Caco-2 (cell line): Measurements from ENCODE around the gene MRPL49. TPM values are rescaled to one million over a fixed set of nuclear protein-coding genes. Genes with fewer than 3 reads are reported as not detected.
A peak's percentile ranks its signal among the peaks of the same experiment; 100 is the strongest.

Experiments used
- BruUV-seq: library from RNA; stranded (reverse); fragments of 400-500 nt; replicated peaks from 2 replicates; lab custom pipeline; 2021; lab: Mats Ljungman, UMichigan
- CTCF ChIA-PET: fragments of 300-600 bp; sonication (Branson Sonifier 250); formaldehyde crosslinking; loops from one replicate; lab custom pipeline; 2022; ENCODE audit warnings: antibody characterized with exemption; lab: Charles Lee
- POLR2A ChIA-PET: fragments of 300-600 bp; sonication (Branson Sonifier 250); formaldehyde crosslinking; loops from one replicate; lab custom pipeline; 2022; ENCODE audit warnings: antibody characterized with exemption; lab: Charles Lee
- DNase-seq, 2 experiments: peaks; one replicate each; pipeline versions ENCODE4 v3.0.0 to v3.0.0-alpha.2; 2020 to 2022
- H3K27me3 ChIP-seq: replicated peaks from 2 replicates; pipeline ENCODE4 v1.6.0; 2011; ENCODE audit warnings: low read length; ENCODE audit not compliant: control insufficient read depth, insufficient read depth
- H3K36me3 ChIP-seq: 2 replicates; pipeline ENCODE4 v1.5.1; 2011; ENCODE audit warnings: low read length; ENCODE audit not compliant: control insufficient read depth, insufficient read depth
- H3K4me1 ChIP-seq: fragments of 250-450 bp; sonication (Bioruptor Pico); 2 replicates; pipeline ENCODE4 v1.5.1; 2020; ENCODE audit warnings: mild to moderate bottlenecking
- H3K4me3 ChIP-seq: 2 replicates; pipeline ENCODE4 v1.5.1; 2011; ENCODE audit warnings: low read depth, mild to moderate bottlenecking, control low read depth, low read length
- H3K9me3 ChIP-seq: fragments of 250-450 bp; sonication (Bioruptor Pico); 2 replicates; pipeline ENCODE4 v1.5.1; 2020; ENCODE audit warnings: mild to moderate bottlenecking, moderate library complexity
- H3K27ac Mint-ChIP-seq: one replicate; pipeline ENCODE4 v1.8.0; 2022; ENCODE audit warnings: mixed read lengths; ENCODE audit not compliant: unreplicated experiment
- H3K27me3 Mint-ChIP-seq: one replicate; pipeline ENCODE4 v1.8.0; 2022; ENCODE audit warnings: mixed read lengths; ENCODE audit not compliant: insufficient read depth, unreplicated experiment
- H3K36me3 Mint-ChIP-seq: one replicate; pipeline ENCODE4 v1.8.0; 2022; ENCODE audit warnings: mild to moderate bottlenecking, mixed read lengths; ENCODE audit not compliant: insufficient read depth, unreplicated experiment
- H3K4me1 Mint-ChIP-seq: one replicate; pipeline ENCODE4 v1.8.0; 2022; ENCODE audit warnings: low read depth, mixed read lengths; ENCODE audit not compliant: unreplicated experiment
- H3K4me3 Mint-ChIP-seq: one replicate; pipeline ENCODE4 v1.8.0; 2022; ENCODE audit warnings: mild to moderate bottlenecking, moderate library complexity, mixed read lengths; ENCODE audit not compliant: unreplicated experiment
- H3K9me3 Mint-ChIP-seq: one replicate; pipeline ENCODE4 v1.8.0; 2022; ENCODE audit warnings: mixed read lengths; ENCODE audit not compliant: unreplicated experiment
- CTCF ChIP-seq, 2 experiments: fragments of 200-600 bp in 1 of 2; IDR thresholded peaks; 1 replicate in 1 of 2; 2 replicates in 1 of 2; pipeline versions ENCODE4 v1.5.1 to v1.8.0; 2011 to 2022; ENCODE audit warnings: antibody characterized with exemption in 1 of 2, control low read depth in 1 of 2, inconsistent platforms in 1 of 2, low read depth in 1 of 2, low read length in 1 of 2, mild to moderate bottlenecking in 1 of 2, moderate library complexity in 1 of 2; ENCODE audit not compliant: insufficient read depth in 1 of 2, severe bottlenecking in 1 of 2, unreplicated experiment in 1 of 2
- intact Hi-C: fragments of 100-400 bp; cut with micrococcal nuclease; formaldehyde crosslinking; loops from one replicate; pipeline ENCODE4 v1.10.0; 2022; ENCODE audit not compliant: unreplicated experiment
- total RNA-seq: library from RNA; stranded (reverse); gene quantifications from 2 replicates; pipeline ENCODE4 v1.2.3, GENCODE V29; 2022

Gene MRPL49
- total RNA-seq, 1 experiment from 2014 or later = 95.1 TPM

GRCh38 chr11:65165410-65166317, 43.5 kb downstream of the MRPL49 start:
- no peaks in the 10 kb centered on the region for H3K9me3 Mint-ChIP-seq
- H3K27me3 ChIP-seq = no peaks in the 10 kb centered on the region
- no peaks in the 10 kb centered on the region for H3K36me3 ChIP-seq
- TF ChIP-seq CTCF (IDR thresholded peaks at IDR 0.05; ENCODE audit: insufficient read depth in 1 of 2, low read depth in 1 of 2, low read length in 1 of 2, severe bottlenecking in 1 of 2, unreplicated experiment in 1 of 2) = no peak
- no TSS peak for BruUV-seq
- intact Hi-C loops = no loop called here
- no peaks in the 10 kb centered on the region for H3K27me3 Mint-ChIP-seq
- peak overlapping the region; percentile 68 for H3K4me3 Mint-ChIP-seq
- peaks cover 10% of the 10 kb centered on the region for H3K36me3 Mint-ChIP-seq
- ChIA-PET CTCF (interaction anchor here (0.6 to 1.1 kb wide), 7 partner anchors 13 to 1951 kb away, joined by 3 to 9 read pairs (median 4); partner anchors contain the start of genes CAPN1, FAU and MRPL49), POLR2A (interaction anchor here (0.6 to 1.8 kb wide), 5 partner anchors 9 to 564 kb away, joined by 3 to 7 read pairs (median 3); partner anchors contain the start of genes FAU, MRPL49 and TM7SF2)
- no peaks in the 10 kb centered on the region for H3K9me3 ChIP-seq
- H3K4me3 ChIP-seq = peak overlapping the region; percentile 30
- peak in 1 of 2 experiments; percentile 56 for DNase-seq
- peak overlapping the region; percentile 79 for H3K27ac Mint-ChIP-seq
- no peaks in the 10 kb centered on the region for H3K4me1 ChIP-seq
- H3K4me1 Mint-ChIP-seq = peaks cover 8% of the 10 kb centered on the region

GRCh38 chr11:65166893-65167292, 44.8 kb downstream of the MRPL49 start:
- no peak for DNase-seq
- Histone ChIP-seq H3K4me1 (no peaks in the 10 kb centered on the region), H3K27me3 (no peaks in the 10 kb centered on the region), H3K9me3 (no peaks in the 10 kb centered on the region), H3K36me3 (no peaks in the 10 kb centered on the region), H3K4me3 (peak overlapping the region; percentile 30; the same call in 1 of the 2 replicates)
- Mint-ChIP-seq H3K4me1 (peaks cover 8% of the 10 kb centered on the region), H3K27ac (peak overlapping the region; percentile 79), H3K4me3 (peak overlapping the region; percentile 68), H3K9me3 (no peaks in the 10 kb centered on the region), H3K36me3 (peaks cover 10% of the 10 kb centered on the region), H3K27me3 (no peaks in the 10 kb centered on the region)
- TF ChIP-seq CTCF (IDR thresholded peaks at IDR 0.05; ENCODE audit: insufficient read depth in 1 of 2, low read depth in 1 of 2, low read length in 1 of 2, severe bottlenecking in 1 of 2, unreplicated experiment in 1 of 2) = no peak
- BruUV-seq = no TSS peak
- POLR2A ChIA-PET = no interaction called here
- CTCF ChIA-PET = no interaction called here
- intact Hi-C loops = no loop called here

GRCh38 chr11:65167656-65168055, 45.5 kb downstream of the MRPL49 start:
- no peak overlapping the region for H3K27ac Mint-ChIP-seq
- DNase-seq = no peak
- ChIA-PET POLR2A (no interaction called here), CTCF (no interaction called here)
- no peak for TF ChIP-seq CTCF (IDR thresholded peaks at IDR 0.05; ENCODE audit: insufficient read depth in 1 of 2, low read depth in 1 of 2, low read length in 1 of 2, severe bottlenecking in 1 of 2, unreplicated experiment in 1 of 2)
- H3K36me3 ChIP-seq = no peaks in the 10 kb centered on the region
- BruUV-seq = no TSS peak
- H3K27me3 Mint-ChIP-seq = no peaks in the 10 kb centered on the region
- H3K4me1 ChIP-seq = no peaks in the 10 kb centered on the region
- no peak overlapping the region for H3K4me3 ChIP-seq
- no peak overlapping the region for H3K4me3 Mint-ChIP-seq
- H3K9me3 Mint-ChIP-seq = no peaks in the 10 kb centered on the region
- H3K4me1 Mint-ChIP-seq = peaks cover 8% of the 10 kb centered on the region
- no peaks in the 10 kb centered on the region for H3K9me3 ChIP-seq
- no peaks in the 10 kb centered on the region for H3K27me3 ChIP-seq
- H3K36me3 Mint-ChIP-seq = peaks cover 10% of the 10 kb centered on the region
- intact Hi-C loops = no loop called here
